GM23248 (cell line): ENCODE data around the gene TMEM50A. TPM values are rescaled to one million over a fixed set of nuclear protein-coding genes. Genes with fewer than 3 reads are reported as not detected.
"Not testable (repeated sequence)": the region's sequence is repeated elsewhere in the genome, so short reads cannot be mapped to it uniquely, and the experiment has no call there.

Source experiments
- DNase-seq: peaks from one replicate; pipeline ENCODE4 v3.0.0-alpha.2; 2015
- H2AFZ ChIP-seq: fragments of 200-600 bp; sonication (generic); 2 replicates; pipeline ENCODE4 v1.6.1; 2016; ENCODE audit warnings: antibody characterized with exemption
- H3F3A ChIP-seq: fragments of 200-600 bp; sonication (generic); 2 replicates; pipeline ENCODE4 v1.6.1; 2016; ENCODE audit warnings: mild to moderate bottlenecking, antibody characterized with exemption, mixed run types; ENCODE audit not compliant: insufficient read depth
- H3K27ac ChIP-seq: fragments of 200-600 bp; sonication (generic); 2 replicates; pipeline ENCODE4 v1.5.1; 2016; ENCODE audit warnings: mild to moderate bottlenecking
- H3K27me3 ChIP-seq: fragments of 200-600 bp; sonication (generic); replicated peaks from 2 replicates; pipeline ENCODE4 v1.6.1; 2016; ENCODE audit warnings: mild to moderate bottlenecking; ENCODE audit not compliant: insufficient read depth
- H3K36me3 ChIP-seq: fragments of 200-600 bp; sonication (generic); 2 replicates; pipeline ENCODE4 v1.6.1; 2016; ENCODE audit warnings: low read depth, mild to moderate bottlenecking
- H3K4me1 ChIP-seq: fragments of 200-600 bp; sonication (generic); 2 replicates; pipeline ENCODE4 v1.6.1; 2016; ENCODE audit warnings: mild to moderate bottlenecking; ENCODE audit not compliant: insufficient read depth
- H3K4me2 ChIP-seq: fragments of 200-600 bp; sonication (generic); one replicate; pipeline ENCODE4 v1.6.1; 2016; ENCODE audit warnings: mild to moderate bottlenecking; ENCODE audit not compliant: unreplicated experiment
- H3K4me3 ChIP-seq: fragments of 200-600 bp; sonication (generic); 2 replicates; pipeline ENCODE4 v1.5.1; 2016; ENCODE audit warnings: mild to moderate bottlenecking
- H3K79me2 ChIP-seq: fragments of 200-600 bp; sonication (generic); 2 replicates; pipeline ENCODE4 v1.6.1; 2016; ENCODE audit warnings: mild to moderate bottlenecking; ENCODE audit not compliant: insufficient read depth
- H3K9ac ChIP-seq: fragments of 200-600 bp; sonication (generic); 2 replicates; pipeline ENCODE4 v1.6.1; 2016; ENCODE audit warnings: mild to moderate bottlenecking
- H3K9me2 ChIP-seq: fragments of 200-600 bp; sonication (generic); 2 replicates; pipeline ENCODE4 v1.6.1; 2016; ENCODE audit warnings: mixed run types, mild to moderate bottlenecking, moderate library complexity; ENCODE audit not compliant: insufficient read depth
- H3K9me3 ChIP-seq: fragments of 200-600 bp; sonication (generic); one replicate; pipeline ENCODE4 v1.6.1; 2017; ENCODE audit warnings: low read depth
- H4K20me1 ChIP-seq: fragments of 200-600 bp; sonication (generic); 2 replicates; pipeline ENCODE4 v1.6.0; 2016; ENCODE audit not compliant: insufficient read depth
- EZH2 ChIP-seq: fragments of 200-600 bp; sonication (generic); IDR thresholded peaks from 2 replicates; pipeline ENCODE4 v1.6.1; 2018; ENCODE audit warnings: antibody characterized with exemption, mild to moderate bottlenecking; ENCODE audit not compliant: insufficient read depth, poor library complexity, severe bottlenecking
- EZH2phosphoT487 ChIP-seq: fragments of 200-600 bp; sonication (generic); IDR thresholded peaks from 2 replicates; pipeline ENCODE4 v1.6.1; 2018; ENCODE audit warnings: antibody characterized with exemption, moderate library complexity, mild to moderate bottlenecking, low read depth; ENCODE audit not compliant: insufficient read depth
- WGBS, 2 experiments: methylation state at CpG; one replicate each; pipeline ENCODE4 v1.1.6; 2015 to 2017; ENCODE audit warnings: low lambda C conversion rate in 2 of 2, low coverage in 1 of 2; ENCODE audit errors: missing lambda C conversion rate in 2 of 2; 5-methylcytosine and 5-hydroxymethylcytosine counted together
- in situ Hi-C: fragments of 300-500 bp; cut with MboI; formaldehyde crosslinking; loops from 2 replicates; pipeline ENCODE4 v1.15.0; 2020
- polyA plus RNA-seq: library from polyadenylated mRNA; unstranded; fragments of >200 nt; fragmentation: Nextera tagmentation; extraction: Ambion mirVana; gene quantifications from 2 replicates; pipeline ENCODE4 v1.2.1, GENCODE V29; 2016
- total RNA-seq: library from RNA; depleted of rRNA; stranded (reverse); fragments of >200 nt; shearing (Covaris generic); gene quantifications from 2 replicates; pipeline ENCODE4 v1.2.3, GENCODE V29; 2014; rRNA removed

Gene TMEM50A
- 146 and 213 TPM in 2 replicates for total RNA-seq
- polyA plus RNA-seq = 453 and 455 TPM in 2 replicates

DNA sequence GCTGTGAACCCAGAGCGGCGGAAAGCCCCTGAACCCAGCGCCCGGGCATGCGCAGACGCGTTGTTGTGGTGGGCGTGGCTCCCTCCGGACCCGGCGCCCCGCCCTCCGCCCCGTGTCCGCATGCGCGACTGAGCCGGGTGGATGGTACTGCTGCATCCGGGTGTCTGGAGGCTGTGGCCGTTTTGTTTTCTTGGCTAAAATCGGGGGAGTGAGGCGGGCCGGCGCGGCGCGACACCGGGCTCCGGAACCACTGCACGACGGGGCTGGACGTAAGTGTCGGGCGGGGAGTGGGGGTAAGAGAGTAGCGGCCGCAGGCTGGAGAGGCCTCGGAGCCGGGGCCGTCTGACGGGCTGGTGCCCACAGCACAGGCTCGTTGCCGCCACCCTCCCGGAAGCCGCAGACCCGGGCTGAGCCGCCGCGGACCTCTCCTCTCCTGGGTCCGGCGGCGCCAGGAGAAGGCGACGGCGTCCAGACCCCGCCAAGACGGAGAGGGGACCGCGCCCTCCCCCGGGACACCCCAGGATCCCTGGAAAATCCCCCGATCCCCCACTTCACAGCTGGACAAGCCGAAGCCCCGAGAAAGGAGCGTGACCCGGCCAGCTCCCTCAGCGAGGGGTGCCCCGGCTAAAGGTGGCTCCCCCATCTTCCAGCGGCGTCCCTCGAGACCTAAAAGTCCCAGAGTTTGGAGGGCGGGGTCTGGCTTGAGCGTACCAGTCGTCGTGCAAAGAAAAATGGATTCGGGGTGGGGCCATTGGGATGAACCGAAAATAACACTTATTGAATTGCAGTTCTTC, at the start of gene TMEM50A:
TMEM50A (plus strand) TSS at position 147 of the 794 bp plus-strand sequence. CDS start 2,153 bp downstream, outside the sequence.
- peaks cover 35% of the 10 kb centered on the region for H3K4me1 ChIP-seq
- peaks cover 68% of the 10 kb centered on the region for H3K79me2 ChIP-seq
- no peaks in the 10 kb centered on the region for H3K27me3 ChIP-seq
- H3K27ac ChIP-seq = peak within 1 kb of the TSS; percentile 97
- 1% methylated on average over 55 to 56 of the region's 75 CpGs for WGBS, 2 experiments
- peak within 1 kb of the TSS; percentile 53; the same call in 1 of the 2 replicates for H2AFZ ChIP-seq
- H3K36me3 ChIP-seq = peaks cover 16% of the 10 kb centered on the region
- in situ Hi-C loops = no loop called here
- peaks cover 29% of the 10 kb centered on the region for H3F3A ChIP-seq
- H3K9me2 ChIP-seq = no peaks in the 10 kb centered on the region
- H3K9me3 ChIP-seq = no peaks in the 10 kb centered on the region
- no peaks in the 10 kb centered on the region for H4K20me1 ChIP-seq
- peak within 1 kb of the TSS; percentile 91 for H3K4me2 ChIP-seq
- peak; percentile 91 for DNase-seq
- peak within 1 kb of the TSS; percentile 98 for H3K9ac ChIP-seq
- H3K4me3 ChIP-seq = peak within 1 kb of the TSS; percentile 92
- TF ChIP-seq EZH2 (no peak), EZH2phosphoT487 (no peak)

- WGBS, 2 experiments = 92 to 100% methylated on average over 2 to 4 of the region's 8 CpGs
- H3K27ac ChIP-seq, DNase-seq, H3K4me3 ChIP-seq, H3K9ac ChIP-seq, H3F3A ChIP-seq, H3K27me3 ChIP-seq, H3K4me1 ChIP-seq, H3K4me2 ChIP-seq, in situ Hi-C loops, H3K9me3 ChIP-seq, H3K79me2 ChIP-seq, H3K36me3 ChIP-seq, H2AFZ ChIP-seq, H3K9me2 ChIP-seq, H4K20me1 ChIP-seq: not testable (repeated sequence)
These were observed 49.5 kb upstream of the TMEM50A start for GRCh38 chr1:25288573-25289101.

GRCh38 chr1:25290043-25290442, 48.1 kb upstream of the TMEM50A start:
- H3K9ac ChIP-seq, in situ Hi-C loops, H3K27me3 ChIP-seq, H3K9me3 ChIP-seq, H4K20me1 ChIP-seq, H3K4me1 ChIP-seq, DNase-seq, H3F3A ChIP-seq, H3K4me3 ChIP-seq, H3K36me3 ChIP-seq, H2AFZ ChIP-seq, H3K79me2 ChIP-seq, H3K4me2 ChIP-seq, H3K9me2 ChIP-seq, H3K27ac ChIP-seq: not testable (repeated sequence)
- WGBS, 2 experiments = 63 to 72% methylated on average over 3 to 5 of the region's 6 CpGs

- H3K9me2 ChIP-seq, H3F3A ChIP-seq, H3K9me3 ChIP-seq, H3K36me3 ChIP-seq, in situ Hi-C loops, H3K79me2 ChIP-seq, H3K9ac ChIP-seq, DNase-seq, H4K20me1 ChIP-seq, H2AFZ ChIP-seq, H3K4me3 ChIP-seq, H3K4me1 ChIP-seq, H3K27ac ChIP-seq, H3K4me2 ChIP-seq, H3K27me3 ChIP-seq: not testable (repeated sequence)
- WGBS, 2 experiments = 92 to 100% methylated on average over 2 of the region's 2 CpGs
These were observed 44.7 kb upstream of the TMEM50A start for GRCh38 chr1:25293426-25293825.

DNA sequence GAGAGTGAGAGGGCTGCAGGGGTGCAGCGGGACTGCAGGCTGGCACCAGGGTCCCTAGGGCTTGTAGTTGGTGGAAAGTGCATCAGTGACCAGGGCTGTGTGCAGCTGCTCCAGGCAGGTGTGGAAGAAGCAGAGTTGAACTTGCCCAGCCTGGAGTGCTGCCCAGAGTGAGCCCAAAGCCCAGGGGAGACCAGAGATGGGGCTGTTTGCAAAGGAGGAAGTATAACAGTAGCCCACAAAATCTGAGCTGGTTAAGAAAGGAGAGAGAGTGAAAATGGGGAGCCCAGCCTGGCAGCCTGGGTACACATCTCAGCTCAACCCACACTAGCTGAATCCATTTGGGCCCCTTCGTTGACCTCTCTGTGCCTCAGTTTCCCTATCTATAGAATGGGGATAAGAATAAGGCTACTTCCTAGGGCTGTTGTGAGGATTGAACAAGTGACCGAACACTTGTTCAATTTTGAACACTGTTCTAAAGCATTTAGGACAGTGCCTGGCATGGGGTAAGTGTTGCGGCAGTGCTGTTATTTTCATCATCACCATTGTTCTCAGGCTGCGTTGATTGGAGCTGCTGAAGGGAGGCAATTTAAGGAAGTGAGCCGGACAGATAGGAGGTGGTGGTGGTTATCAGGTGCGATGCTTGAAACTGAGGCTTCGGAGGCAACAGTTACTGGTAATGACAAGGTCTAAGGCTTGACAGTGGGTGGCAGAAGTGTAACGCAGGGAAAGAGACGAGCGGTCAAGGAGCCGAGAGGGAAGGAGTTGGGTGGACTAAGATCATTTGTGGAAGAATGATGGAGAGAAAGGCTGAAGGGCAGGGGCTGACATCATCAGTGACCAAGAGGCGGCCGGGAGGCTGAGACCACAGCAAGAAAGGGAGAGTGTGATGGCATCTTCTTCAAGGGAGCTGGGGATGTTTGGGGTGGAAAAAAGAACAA, 43.0 kb upstream of the TMEM50A start:
- H3K4me3 ChIP-seq, H3K36me3 ChIP-seq, H3F3A ChIP-seq, H3K27me3 ChIP-seq, in situ Hi-C loops, H3K4me2 ChIP-seq, H3K27ac ChIP-seq, H4K20me1 ChIP-seq, H3K4me1 ChIP-seq, H3K9me3 ChIP-seq, DNase-seq, H3K79me2 ChIP-seq, H2AFZ ChIP-seq, H3K9ac ChIP-seq, H3K9me2 ChIP-seq: not testable (repeated sequence)
- WGBS, 2 experiments = 87 to 100% methylated on average over 1 to 9 of the region's 14 CpGs

GRCh38 chr1:25296501-25296900, 41.6 kb upstream of the TMEM50A start:
- H3K9me2 ChIP-seq, H3K9me3 ChIP-seq, DNase-seq, H3F3A ChIP-seq, H3K79me2 ChIP-seq, H4K20me1 ChIP-seq, in situ Hi-C loops, H3K4me2 ChIP-seq, H3K27me3 ChIP-seq, H3K4me3 ChIP-seq, H3K4me1 ChIP-seq, H3K36me3 ChIP-seq, H3K27ac ChIP-seq, H2AFZ ChIP-seq, H3K9ac ChIP-seq: not testable (repeated sequence)
- WGBS, 2 experiments = 87 to 94% methylated on average over 2 to 3 of the region's 8 CpGs
